Stimulated activated CD8-positive, alpha-beta memory T cell treated with anti-CD3 and anti-CD28 coated beads, Interleukin-12 subunit alpha, Interleukin-12 subunit beta, amount 100 ng/mL, for 24 hours (primary cell): Measurements from ENCODE around the gene GPSM1.
"Not testable (repeated sequence)": the region's sequence is repeated elsewhere in the genome, so short reads cannot be mapped to it uniquely, and the experiment has no call there.

ENCODE experiments used
- DNase-seq: peaks from one replicate; pipeline ENCODE4 v3.0.0-alpha.2; 2020; ENCODE audit errors: extremely low read depth

GPSM1 gene

DNA sequence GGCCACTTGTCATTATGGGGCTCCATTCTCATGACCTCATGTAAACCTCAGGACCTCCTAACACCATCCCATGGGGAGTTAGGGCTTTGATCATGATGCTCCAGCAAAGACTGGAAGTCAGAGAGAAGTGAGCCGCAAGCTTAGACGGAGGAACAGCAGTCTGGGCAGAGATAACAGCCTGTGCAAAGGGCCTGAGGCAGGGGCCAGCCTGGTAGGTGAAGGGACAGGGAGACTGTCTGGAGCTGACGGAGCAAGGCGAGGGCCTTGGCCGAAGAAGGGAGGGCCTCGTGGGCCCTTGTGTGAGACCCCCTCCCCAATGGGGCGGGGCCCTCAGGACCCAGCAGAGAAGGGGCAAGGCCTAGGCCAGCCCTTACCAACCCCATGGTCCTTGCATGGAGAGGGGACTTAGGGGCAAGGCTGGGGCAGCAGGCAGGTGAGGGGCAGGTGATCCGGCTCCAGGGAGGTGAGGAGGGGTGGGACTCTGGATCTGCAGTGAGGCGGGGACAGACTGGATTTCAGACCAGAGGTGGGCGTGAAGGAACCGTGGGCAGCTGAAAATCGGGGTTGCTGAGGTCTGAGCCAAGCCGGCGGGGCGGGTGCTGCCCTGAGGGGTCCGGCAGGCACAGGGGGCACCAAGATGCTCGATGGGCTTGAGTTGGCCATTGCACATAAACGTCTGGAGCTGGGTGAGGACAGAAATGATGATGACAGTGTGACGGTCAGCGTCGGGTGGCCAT, 17.4 kb downstream of the GPSM1 start:
- no peak for DNase-seq

DNA sequence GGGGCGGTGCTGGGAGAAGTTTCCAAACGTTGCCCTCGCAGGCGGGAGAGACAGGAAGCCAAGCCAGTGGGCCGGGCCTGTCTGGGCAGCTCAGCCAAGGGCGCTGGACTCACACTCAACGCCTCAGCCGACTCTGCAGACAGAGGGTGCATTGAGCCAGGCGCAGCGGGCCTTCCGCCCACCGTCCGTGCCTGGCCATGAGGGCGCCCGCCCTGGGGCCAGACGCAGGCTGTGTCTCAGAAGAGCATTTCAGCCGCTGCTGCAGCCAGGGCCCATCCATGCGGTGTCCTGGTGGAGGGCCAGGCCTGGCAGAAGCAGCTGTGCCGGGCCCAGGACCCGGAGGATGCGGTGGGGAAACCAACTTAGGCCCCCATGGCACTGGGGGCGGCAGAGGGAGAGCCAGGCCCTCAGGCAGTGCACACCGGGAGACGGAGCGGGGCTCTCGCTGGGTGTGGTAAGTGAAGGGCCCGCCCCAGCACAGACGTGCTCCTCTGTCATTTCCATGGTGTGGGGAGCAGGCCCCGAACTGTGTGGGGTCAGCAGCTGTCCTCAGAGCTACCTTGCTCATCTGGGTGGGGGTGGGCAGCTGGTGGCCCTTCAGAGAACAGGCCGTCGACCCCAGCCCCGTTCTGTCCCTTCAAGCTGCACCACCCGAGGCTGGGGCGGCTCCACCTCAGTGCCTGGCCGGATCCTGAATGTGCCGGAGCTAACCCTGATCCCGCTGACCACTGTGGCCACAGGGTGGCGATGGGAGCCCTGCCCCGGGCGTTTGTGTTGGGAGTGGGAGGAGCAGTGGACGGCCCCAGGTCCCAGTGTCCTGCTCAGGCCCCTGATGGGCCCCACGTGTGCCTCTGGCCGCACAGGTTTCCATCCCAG, 18.2 kb downstream of the GPSM1 start:
- DNase-seq, result no peak

DNA sequence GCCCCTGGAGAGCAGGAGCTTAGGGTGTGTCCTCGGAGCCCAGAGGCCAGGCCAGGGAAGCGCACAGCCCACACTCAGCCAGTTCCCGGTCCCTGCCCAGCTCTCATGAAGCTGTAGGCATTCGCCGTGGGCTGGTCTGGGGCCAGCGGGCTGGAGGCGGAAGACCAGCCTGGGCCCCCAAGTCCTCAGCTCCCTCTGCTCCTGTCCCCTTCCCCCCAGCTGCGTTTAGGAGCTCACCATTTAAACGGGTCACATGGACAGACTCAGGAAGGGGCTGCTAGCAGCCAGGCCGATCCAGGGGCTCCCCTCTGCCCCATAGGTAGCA, 18.8 kb downstream of the GPSM1 start:
- no peak for DNase-seq

DNA sequence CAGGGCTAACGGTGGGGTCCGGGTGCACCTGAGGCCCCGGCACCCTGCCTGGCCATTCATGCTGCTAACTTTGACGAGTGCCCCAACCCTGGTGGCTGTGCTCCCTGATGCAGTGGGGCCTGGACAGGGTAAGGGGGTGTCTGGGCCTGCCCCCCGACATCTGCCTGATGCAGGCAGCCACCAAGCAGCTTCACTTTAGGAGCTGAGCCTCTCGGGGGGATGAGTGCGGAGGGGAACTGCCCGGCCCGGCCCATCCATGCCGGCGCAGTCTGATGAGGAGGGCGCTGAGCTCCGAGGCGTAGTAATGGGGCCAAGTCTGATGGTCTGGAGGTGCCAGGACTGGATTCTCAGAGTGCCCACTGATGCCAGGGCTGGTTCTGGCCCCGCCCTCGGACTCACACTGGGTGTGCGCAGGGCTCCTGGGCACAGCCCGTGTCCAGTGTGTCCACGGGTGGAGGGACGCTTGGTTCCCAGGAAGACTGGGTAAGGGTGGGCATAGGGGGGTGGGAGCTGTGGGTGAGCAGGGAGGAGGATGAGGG, 19.7 kb downstream of the GPSM1 start:
- DNase-seq, result no peak

DNA sequence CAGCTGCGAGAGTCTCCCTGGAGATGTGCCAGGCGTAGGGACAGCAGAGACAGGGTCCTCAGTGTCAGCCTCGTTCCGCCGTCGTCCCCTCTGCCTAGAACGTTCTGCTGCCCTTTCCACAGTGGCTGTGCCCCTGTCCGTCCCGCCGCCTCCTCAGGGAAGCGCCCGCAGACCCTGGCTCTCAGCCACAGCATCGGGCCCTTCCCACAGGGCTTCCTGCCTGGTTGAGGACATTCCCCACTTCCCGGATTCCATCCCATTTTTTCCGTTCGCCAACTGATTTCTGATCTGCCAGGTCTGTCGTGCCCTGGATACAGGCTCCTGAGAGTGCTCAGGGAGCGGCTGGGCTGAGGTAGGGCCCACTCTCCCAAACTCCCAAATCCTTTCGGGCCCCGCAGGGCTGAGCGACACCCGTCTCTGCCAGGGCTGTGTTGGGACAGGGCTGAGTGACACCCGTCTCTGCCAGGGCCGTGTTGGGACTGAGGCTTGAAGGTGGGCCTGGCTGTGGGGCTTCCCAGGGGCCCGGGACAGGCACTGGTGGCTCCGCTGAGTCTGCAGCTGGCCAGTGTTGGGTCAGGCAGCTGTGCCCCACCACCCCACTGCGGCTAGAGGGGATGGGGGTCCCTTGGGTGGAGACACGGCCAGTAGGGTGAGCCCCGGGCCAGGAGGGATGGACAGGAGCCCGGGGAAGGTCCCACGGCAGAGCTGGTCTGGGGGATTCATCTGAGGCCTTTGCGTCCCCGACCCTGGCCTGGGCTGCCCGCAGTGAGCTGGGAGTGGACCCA, 20.3 kb downstream of the GPSM1 start:
- DNase-seq, result no peak

DNA sequence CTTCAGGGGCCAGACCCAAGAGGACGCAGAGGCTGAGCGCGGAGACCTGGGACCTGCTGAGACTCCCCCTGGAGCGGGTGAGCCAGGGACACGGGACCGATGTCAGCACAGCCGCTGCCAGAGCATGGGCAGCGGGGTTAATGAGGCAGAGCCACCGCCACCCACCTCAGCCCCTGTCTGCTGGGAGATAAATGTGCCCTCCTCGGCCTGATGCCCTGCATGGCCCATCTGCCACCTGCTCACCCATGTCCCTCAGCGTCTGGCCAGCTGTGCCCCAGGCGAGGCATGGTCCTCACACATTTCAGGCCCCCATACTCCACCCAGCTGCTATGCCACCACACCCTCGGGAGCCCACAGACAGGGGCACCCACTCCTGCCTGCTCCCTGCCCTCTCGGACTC, 21.4 kb downstream of the GPSM1 start:
- no peak for DNase-seq

DNA sequence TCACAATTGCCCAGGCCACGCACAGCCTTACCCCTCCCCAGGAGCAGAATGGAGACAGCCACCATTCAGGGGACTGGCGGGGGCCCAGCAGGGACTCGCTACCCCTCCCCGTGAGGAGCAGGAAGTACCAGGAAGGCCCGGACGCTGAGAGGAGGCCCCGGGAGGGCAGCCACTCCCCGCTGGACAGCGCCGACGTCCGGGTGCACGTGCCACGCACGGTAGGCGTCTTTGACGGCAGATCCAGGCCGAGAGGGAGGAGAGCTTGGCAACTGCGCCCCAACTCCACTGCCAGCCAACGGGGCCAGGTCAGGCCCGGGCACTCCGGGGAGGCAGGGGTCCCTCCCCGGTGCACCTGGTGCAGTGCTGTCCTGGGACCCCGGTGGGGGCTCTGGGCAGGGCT, 22.2 kb downstream of the GPSM1 start:
- no peak for DNase-seq

DNA sequence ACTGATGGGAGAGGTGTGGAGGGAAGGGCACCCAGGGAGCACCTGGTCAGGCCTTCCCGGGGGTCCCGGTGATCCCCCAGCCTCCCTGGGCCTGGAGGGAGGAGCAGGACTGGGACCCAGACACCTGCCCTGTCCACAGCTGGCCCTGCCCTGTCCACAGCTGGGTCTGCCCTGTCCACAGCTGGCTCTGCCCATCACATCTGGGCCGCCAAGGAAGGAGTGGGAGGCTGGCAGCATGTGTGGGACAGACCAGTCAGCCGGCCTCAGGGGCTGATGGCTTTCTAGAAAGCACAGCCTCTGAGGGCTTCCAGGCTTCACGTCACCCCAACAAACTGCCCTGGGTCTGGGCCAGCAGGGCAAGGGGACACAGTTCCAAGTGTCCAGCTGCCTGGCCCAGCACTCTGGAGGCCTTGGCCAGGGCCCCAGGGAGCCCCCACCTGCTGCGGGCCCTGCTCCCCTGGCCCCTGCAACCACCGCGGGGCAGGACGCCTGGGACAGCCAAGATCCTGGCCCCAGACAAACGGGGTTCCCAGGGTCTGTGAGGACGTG, 24.0 kb downstream of the GPSM1 start:
- DNase-seq, result no peak

DNA sequence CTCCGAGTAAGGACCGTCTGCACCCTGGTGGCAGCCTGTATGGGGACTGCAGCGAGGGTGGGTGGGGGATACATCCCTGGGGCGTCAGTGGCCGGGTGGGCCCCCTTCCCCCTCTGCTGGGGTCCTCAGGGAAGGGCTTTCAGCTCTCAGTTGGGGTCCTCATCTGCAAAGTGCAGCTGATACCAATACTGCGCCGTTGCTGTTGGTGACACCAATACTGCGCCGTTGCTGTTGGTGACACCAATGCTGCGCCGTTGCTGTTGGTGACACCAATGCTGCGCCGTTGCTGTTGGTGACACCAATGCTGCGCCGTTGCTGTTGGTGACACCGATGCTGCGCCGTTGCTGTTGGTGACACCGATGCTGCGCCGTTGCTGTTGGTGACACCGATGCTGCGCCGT, 24.5 kb downstream of the GPSM1 start:
- DNase-seq, result not testable (repeated sequence)

DNA sequence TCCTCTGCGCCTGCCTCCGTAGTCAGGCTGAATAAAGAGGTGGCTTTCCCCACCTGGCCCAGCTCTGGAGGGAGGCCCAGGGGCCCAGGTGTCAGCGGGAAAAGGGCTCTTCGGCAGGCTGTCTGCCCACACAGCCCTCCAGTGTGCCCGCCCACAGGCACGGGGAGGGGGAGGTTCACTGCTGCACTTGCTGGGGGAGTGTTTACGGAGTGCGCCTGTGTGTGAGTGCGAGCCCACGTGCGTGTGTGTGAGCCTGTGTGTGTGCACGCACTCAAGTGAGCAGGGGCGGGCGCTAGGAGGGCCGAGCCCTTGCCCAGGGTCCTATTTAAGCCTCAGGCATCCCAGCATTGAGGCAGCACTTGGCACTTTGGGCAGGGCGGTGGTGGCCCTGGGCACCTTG, 25.3 kb downstream of the GPSM1 start:
- no peak for DNase-seq

DNA sequence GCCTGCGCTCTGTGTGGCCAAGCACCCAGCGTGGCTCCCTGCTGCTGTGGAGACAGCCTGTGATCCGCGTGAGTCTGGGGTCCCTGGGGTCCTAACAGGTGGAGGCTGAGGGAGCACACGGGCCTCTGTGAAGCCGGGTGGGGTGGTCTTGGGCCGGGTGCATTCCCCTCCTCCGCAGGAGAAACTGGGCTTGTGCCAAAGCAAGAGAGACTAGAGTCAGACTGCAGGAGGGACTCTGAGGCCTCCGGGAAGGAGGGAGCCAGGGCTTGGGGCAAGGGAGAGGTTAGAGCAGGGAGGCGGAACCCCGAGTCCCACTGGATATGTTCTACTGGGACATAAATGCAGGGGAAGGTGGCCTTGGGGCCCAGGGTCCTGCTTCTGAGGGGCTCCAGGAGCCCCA, 25.7 kb downstream of the GPSM1 start:
- no peak for DNase-seq

DNA sequence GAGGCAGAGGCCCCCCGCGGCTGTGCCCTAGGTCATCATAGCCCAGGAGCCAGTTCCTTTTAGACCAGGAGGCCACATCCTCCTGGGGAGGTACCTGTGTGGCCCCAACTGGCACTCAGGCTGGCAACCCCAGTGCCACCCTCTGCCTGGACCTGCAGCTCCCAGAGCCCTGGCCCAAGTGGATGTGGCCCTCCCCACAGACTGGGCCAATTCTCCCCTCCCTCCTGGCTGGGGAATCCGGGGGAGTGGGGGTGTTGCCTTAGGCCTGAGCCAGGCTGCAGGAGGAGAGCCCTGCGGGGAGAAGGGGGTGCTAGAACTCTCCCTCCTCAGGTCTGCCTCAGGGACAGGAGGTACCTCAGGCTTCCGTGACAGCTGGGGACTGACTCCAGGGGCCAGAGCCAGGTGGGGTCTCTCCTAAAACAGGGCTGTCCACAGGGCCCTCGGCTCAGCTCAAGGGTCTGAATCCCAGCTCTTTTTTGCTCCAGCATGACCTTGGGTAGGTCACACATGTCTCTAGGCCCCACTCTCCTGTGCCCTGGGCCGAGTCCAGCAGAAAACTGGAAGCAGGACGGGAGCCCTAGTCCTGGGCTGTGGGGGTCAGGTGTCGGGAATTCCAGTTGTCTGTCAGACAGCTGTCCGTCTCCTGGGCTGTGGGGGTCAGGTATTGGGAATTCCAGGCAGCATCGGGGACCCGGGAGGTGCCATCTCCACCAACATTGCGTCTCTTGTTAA, 26.6 kb downstream of the GPSM1 start:
- no peak for DNase-seq

DNA sequence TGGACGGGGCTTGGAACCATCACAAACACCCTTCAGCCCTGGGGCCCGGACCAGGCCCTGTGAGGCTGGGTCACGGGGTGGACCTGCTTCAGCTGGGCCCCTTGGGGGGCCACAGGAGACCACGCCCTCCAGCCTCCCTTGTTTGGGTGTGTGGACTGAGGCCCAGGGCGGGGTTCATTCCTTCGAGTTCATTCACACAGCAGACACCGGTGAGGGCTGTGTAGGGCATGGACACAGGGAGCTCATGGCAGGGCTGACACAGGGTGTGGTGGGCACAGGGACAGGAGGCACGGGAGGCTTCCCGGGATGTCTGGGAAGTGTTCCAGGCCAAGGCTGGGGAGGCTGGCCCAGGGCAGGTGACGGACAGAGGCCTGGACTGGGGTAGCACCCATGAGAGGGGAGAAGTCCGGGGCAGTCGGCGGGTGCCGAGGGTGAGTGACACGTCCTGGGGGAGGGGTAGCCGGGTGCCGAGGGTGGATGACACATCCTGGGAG, 27.3 kb downstream of the GPSM1 start:
- DNase-seq, result no peak

DNA sequence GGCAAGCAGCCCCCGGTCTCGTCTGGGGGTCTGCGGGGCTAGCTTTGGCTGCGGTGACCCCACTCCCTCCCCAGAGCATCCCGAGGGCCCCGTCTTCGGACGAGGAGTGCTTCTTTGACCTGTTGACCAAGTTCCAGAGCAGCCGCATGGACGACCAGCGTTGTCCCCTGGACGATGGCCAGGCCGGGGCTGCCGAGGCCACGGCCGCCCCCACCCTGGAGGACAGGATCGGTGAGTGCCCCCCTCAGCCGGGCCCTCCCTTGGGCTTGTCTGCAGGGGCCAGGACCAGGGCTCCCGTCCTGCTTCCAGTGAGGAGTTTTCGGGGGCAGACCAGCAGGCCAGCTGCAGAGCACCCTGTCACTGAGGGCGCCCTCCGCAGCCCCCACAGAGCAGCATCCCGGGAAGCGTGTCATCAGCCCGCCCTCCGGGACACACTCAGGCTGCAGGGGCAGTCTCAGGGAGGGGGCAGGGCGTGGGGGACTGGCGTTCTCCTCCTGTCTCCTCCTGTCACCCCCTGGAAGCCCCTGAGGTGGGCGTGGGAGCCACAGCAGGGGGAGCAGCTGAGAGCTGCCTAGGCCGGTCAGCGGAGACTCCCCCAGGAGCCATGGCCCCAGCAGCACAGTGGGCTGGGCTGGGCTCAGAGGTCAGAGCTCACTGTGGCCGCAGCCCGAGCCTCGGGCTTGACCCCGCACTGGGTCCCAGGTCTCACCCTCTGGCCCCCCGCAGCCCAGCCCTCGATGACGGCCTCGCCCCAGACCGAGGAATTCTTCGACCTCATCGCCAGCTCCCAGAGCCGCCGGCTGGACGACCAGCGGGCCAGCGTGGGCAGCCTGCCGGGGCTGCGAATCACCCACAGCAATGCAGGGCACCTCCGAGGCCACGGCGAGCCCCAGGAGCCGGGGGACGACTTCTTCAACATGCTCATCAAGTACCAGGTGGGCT, 28.5 kb downstream of the GPSM1 start:
- no peak for DNase-seq

DNA sequence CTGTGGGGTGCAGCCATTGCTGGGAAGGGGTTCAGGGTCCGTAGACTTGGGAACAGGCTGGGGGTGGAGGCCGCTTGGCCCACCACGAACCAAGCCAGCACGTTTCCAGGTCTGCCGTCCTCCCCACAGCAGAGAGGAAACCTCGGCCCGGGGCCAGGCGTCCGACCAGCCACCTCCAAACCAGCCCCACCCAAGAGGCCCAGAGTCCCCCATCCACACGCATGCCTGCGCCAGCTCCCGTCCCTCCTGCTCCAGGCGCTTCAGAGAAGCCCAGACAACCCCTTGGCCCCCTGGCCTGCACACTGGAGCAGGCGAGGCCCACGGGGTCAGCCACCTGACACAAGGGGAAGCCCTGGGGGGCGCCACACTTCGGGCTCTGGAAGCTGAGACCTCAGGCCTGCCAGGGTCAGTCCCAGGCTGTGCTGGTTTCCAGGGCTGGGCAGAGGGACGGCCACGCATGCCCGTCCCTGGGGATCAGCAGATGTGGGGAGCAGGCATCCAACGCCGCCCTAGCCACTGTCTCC, 29.9 kb downstream of the GPSM1 start:
- no peak for DNase-seq

DNA sequence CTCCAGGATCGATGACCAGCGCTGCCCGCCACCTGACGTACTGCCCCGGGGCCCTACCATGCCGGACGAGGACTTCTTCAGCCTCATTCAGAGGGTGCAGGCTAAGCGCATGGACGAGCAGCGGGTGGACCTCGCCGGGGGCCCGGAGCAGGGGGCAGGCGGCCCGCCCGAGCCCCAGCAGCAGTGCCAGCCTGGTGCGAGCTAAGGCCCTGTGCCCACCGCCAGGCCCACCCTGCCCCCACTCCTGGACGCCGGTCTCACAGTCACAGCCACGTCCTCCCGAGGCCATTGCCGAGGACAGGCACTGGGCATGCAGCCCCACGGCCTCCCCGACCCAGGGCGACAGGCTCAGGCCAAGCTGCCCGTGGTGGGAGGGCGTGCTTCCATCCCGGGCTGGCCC, 30.7 kb downstream of the GPSM1 start:
- no peak for DNase-seq

DNA sequence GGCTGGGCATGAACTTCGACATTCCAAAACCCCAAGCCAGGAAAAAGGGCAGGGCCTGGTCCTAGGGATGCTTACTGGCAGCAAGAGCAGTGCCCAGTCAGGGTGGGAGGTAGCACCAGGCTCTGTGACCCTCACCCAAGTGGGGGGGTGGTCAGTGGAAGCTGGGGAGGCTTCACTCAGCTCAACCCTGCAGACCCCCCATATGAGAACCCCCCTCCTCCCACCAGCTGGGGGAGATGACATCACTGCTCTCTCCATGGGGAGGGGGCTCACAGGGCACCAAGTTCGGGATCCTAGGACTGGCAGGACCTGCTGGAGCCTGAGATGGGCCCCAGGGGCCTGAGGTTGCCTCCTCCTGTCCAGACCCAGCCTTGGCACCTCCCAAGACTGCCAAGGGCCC, 31.5 kb downstream of the GPSM1 start:
- DNase-seq, result no peak

DNA sequence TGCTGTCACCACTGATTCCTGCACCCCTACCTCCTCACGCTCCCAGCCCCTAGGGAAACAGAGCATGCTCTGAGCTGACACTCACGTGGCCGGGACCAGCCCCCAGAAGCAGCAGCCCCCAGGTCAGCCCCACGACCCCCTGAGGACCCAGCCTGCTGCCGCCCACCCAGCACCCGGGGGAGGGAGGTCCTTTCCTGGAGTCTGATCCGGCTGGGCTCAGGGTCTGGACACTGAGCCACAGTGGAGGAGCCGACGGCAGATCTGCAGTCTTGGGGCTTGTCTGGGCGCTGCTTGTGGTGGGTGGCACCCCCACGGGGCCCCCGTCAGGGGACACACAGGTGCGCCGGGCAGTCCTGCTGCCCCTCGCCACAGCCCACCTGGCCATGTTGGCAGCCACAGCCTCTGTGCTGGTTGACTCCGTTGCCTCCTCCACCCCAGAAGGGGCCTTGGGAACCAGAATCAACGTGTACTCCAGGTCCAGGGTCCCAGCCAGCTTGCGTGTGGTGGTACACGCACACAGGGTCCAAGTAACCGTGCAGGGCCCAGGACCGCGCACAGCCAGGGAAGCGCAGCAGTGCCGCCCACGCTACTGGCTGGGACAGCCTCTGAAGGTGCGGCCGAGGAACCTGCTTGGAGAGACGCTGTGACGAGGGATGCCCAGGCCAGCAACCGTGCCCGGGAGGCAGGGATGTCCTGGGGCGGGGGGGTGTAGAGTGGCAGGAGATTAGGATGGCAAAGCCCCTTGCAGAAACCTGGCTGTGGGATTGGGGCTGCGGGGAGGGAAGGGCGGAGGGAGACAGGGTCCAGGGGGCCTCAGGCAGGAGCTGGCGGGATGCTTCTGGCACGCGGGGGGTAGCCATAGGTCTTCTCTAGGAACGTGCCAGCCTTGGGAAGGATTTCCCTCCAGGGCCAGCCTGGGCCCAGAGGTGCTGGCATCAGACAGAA, 32.7 kb downstream of the GPSM1 start:
- DNase-seq, result no peak
